K562 (cell line): ENCODE data around the gene PRR11. TPM values are rescaled to one million over a fixed set of nuclear protein-coding genes. Genes with fewer than 3 reads are reported as not detected.

Experiments used
- BCOR ChIP-seq: fragments of 450-650 bp; IDR thresholded peaks from 2 replicates; pipeline ENCODE4 v1.6.1; 2016
- CREB1 ChIP-seq, 2 experiments: sonication (generic) in 1 of 2; formaldehyde crosslinking in 1 of 2; IDR thresholded peaks; 2 replicates each; pipeline versions ENCODE4 v1.6.1 to v1.8.0; 2012 to 2022; ENCODE audit warnings: inconsistent platforms in 1 of 2, mild to moderate bottlenecking in 1 of 2, missing genetic modification reagents in 1 of 2, moderate library complexity in 1 of 2
- DNMT1 ChIP-seq: fragments of 450-650 bp; IDR thresholded peaks from 2 replicates; pipeline ENCODE4 v1.6.1; 2016; ENCODE audit warnings: antibody characterized with exemption, mild to moderate bottlenecking
- ELF4 ChIP-seq: fragments of 450-650 bp; formaldehyde crosslinking; IDR thresholded peaks from 2 replicates; pipeline ENCODE4 v1.4.0; 2022; ENCODE audit warnings: missing genetic modification characterization
- HEY1 ChIP-seq: fragments of 250-450 bp; sonication (Bioruptor Pico); IDR thresholded peaks from 2 replicates; pipeline ENCODE4 v1.5.0; 2020; ENCODE audit warnings: mild to moderate bottlenecking, moderate library complexity, borderline replicate concordance
- ILK ChIP-seq: fragments of 450-650 bp; IDR thresholded peaks from 2 replicates; pipeline ENCODE4 v1.6.1; 2016; ENCODE audit warnings: missing genetic modification characterization, low read depth, mild to moderate bottlenecking, missing compliant biosample characterization, moderate library complexity, borderline replicate concordance
- JUN ChIP-seq, 2 experiments: sonication (generic) in 1 of 2; formaldehyde crosslinking in 1 of 2; IDR thresholded peaks; 2 replicates each; pipeline versions ENCODE4 v1.6.1 to v1.8.0; 2012 to 2022; ENCODE audit warnings: borderline replicate concordance in 2 of 2, mild to moderate bottlenecking in 2 of 2, improper control_type of control experiment in 1 of 2, low read depth in 1 of 2, low read length in 1 of 2, missing genetic modification reagents in 1 of 2
- MEF2D ChIP-seq: conservative IDR thresholded peaks from 2 replicates; pipeline ENCODE4 v1.6.1; 2016; ENCODE audit warnings: low read depth, missing genetic modification characterization, missing compliant biosample characterization
- NRF1 ChIP-seq, 2 experiments: fragments of 450-650 bp; IDR thresholded peaks in 1 of 2; conservative IDR thresholded peaks in 1 of 2; 2 replicates each; pipeline ENCODE4 v1.6.1; 2014; ENCODE audit warnings: mild to moderate bottlenecking in 2 of 2
- POLR2A ChIP-seq: fragments of 450-650 bp; conservative IDR thresholded peaks from 2 replicates; pipeline ENCODE4 v1.6.1; 2016
- POLR2B ChIP-seq: fragments of 450-650 bp; IDR thresholded peaks from 2 replicates; pipeline ENCODE4 v1.6.1; 2018; ENCODE audit warnings: low read depth; ENCODE audit not compliant: partially characterized antibody
- PYGO2 ChIP-seq: fragments of 450-650 bp; IDR thresholded peaks from 2 replicates; pipeline ENCODE4 v1.6.1; 2016; ENCODE audit warnings: mild to moderate bottlenecking, missing genetic modification characterization, moderate library complexity, missing compliant biosample characterization
- RFX1 ChIP-seq: fragments of 450-650 bp; IDR thresholded peaks from 2 replicates; pipeline ENCODE4 v1.6.1; 2016; ENCODE audit warnings: mild to moderate bottlenecking, moderate library complexity
- SIN3A ChIP-seq, 2 experiments: fragments of 150-350 bp in 1 of 2; IDR thresholded peaks; 2 replicates each; pipeline ENCODE4 v1.6.1; 2011 to 2016; ENCODE audit warnings: borderline replicate concordance in 2 of 2, low read depth in 2 of 2, low read length in 2 of 2, mild to moderate bottlenecking in 2 of 2, moderate library complexity in 2 of 2; ENCODE audit not compliant: control insufficient read depth in 1 of 2
- SRSF3 ChIP-seq: fragments of 200-400 bp; formaldehyde crosslinking; IDR thresholded peaks from 2 replicates; pipeline ENCODE4 v1.6.1; 2016; ENCODE audit warnings: mild to moderate bottlenecking, low read length, moderate library complexity; ENCODE audit not compliant: insufficient read depth
- STAT5A ChIP-seq: IDR thresholded peaks from 2 replicates; pipeline ENCODE4 v1.6.1; 2012; ENCODE audit warnings: low read length, inconsistent platforms, borderline replicate concordance
- TFAP4 ChIP-seq: sonication (generic); formaldehyde crosslinking; IDR thresholded peaks from 2 replicates; pipeline ENCODE4 v1.8.0; 2022; ENCODE audit warnings: missing genetic modification reagents, mild to moderate bottlenecking, moderate library complexity, borderline replicate concordance
- ZNF124 ChIP-seq: sonication (generic); formaldehyde crosslinking; IDR thresholded peaks from 2 replicates; pipeline ENCODE4 v1.8.1; 2022; ENCODE audit warnings: missing genetic modification reagents
- ZNF407 ChIP-seq: fragments of 450-650 bp; IDR thresholded peaks from 2 replicates; pipeline ENCODE4 v1.6.1; 2016; ENCODE audit warnings: low read depth
- polyA plus RNA-seq, 8 experiments: library from polyadenylated mRNA; depleted of rRNA in 4 of 8; stranded (reverse) in 5 of 8; unstranded in 3 of 8; fragments of >200 nt; fragmentation: Nextera tagmentation in 2 of 8; fragmentation: Illumina TruSeq in 1 of 8; extraction: Ambion mirVana in 2 of 8; extraction: Trizol in 1 of 8; gene quantifications; 2 replicates each; pipeline versions ENCODE4 v1.2.1 to v1.2.3, GENCODE V29; 2011 to 2014; ENCODE audit warnings: inconsistent platforms in 1 of 8, missing spikeins in 1 of 8
- total RNA-seq, 7 experiments: library from RNA; depleted of rRNA in 6 of 7; stranded (reverse); fragments of >200 nt in 6 of 7; fragmentation: Illumina TruSeq in 2 of 7; extraction: Trizol in 2 of 7; gene quantifications; 2 replicates each; pipeline versions ENCODE4 v1.2.1 to v1.2.3, GENCODE V29; 2011 to 2021; ENCODE audit warnings: low replicate concordance in 1 of 7

Gene PRR11
- total and polyA plus RNA-seq, 9 of the 15 experiments (the other 6 are each of a cell fraction or from before 2014, with no cell fraction given), result 13.3 to 75.2 (median 46.4) TPM

GRCh38 chr17:59220328-59221158, 65.0 kb downstream of the PRR11 start, which contains the start of gene GDPD1 (continued):
- TF ChIP-seq SIN3A (IDR thresholded peaks at IDR 0.05; ENCODE audit: borderline replicate concordance in 2 of 2, control insufficient read depth in 1 of 2, low read depth in 2 of 2, low read length in 2 of 2) (peak in 1 of 2 experiments; percentile 14; a peak in 1 of 4 replicates), MEF2D (tag) (no peak), RFX1 (peak; percentile 42), POLR2A (peak; percentile 78), DNMT1 (no peak), CREB1 (IDR thresholded peaks at IDR 0.05) (peak; percentile 66), CREB1 (CRISPR knock-in tag; IDR thresholded peaks at IDR 0.05) (peak; percentile 75), ELF4 (CRISPR knock-in tag) (no peak), HEY1 (CRISPR knock-in tag) (no peak), ILK (tag) (no peak), NRF1 (conservative IDR thresholded peaks at IDR 0.05 in 1 of 2, IDR thresholded peaks at IDR 0.05 in 1 of 2) (peak; percentile 97 to 98), BCOR (peak; percentile 32; the same call in 1 of the 2 replicates), SRSF3 (no peak), JUN (IDR thresholded peaks at IDR 0.05; ENCODE audit: borderline replicate concordance, low read depth, low read length) (peak; percentile 78), JUN (CRISPR knock-in tag; IDR thresholded peaks at IDR 0.05; ENCODE audit: borderline replicate concordance) (no peak), POLR2B (peak; percentile 57), ZNF124 (CRISPR knock-in tag) (no peak), ZNF407 (no peak), TFAP4 (CRISPR knock-in tag) (peak; percentile 84; the same call in 1 of the 2 replicates), STAT5A (no peak), PYGO2 (no peak)
